RPMI8226 (cell line): ENCODE results near the gene TSPOAP1.

Experiments used
- DNase-seq: peaks from one replicate; pipeline ENCODE4 v3.0.0-alpha.2; 2015

Gene TSPOAP1

DNA sequence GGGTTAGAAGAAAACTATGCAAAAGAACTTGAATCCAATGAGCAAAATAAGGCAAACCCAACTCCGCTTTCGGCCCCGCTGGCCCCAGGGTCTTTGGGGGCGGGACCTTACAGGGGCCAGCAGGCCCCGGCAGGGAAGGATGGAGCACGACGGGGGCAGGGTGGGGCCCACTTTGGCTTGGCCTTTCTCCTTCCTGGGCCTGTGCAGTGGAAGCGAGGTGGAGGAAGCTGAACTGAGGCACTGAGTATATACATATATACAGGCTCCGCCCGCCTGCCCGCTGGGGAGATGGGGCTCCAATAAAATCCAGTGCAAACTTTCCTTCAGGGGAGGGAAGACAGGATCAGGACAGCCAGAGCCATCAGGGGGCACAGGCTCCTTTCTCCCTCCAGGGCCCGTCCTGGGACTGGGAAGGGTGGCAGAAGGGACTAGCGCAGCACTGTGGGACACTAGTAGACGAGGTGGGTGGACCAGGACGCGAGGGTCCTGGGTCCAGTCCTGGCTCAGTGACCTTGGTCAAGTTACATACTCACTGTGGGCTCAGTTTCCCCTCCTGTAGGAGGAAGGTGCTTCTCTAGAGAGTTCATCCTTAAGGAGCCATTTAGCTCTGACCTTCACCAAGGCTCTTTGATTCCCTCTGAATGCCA is 27.0 kb downstream of the TSPOAP1 start:
- no peak for DNase-seq

DNA sequence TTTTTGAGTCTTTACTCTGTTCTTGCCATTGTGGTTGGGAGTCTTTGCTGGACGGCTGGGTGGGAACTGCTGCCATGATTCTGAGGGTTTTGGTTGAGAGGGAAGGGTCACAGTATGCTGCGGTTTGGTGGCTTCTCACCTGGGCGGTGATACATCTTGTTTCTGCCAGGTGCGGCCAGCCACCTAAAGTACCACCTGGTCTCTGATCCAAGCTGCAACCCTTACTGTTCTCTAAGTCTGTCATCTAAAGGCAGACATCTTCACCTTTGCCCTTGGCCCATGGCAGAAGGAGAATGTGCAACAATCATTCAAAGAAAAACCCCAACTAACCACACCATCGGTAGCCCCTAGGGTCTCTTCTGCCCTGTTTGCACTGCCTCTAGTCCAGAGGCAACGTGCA is 28.3 kb downstream of the TSPOAP1 start:
- peak; percentile 47 for DNase-seq

DNA sequence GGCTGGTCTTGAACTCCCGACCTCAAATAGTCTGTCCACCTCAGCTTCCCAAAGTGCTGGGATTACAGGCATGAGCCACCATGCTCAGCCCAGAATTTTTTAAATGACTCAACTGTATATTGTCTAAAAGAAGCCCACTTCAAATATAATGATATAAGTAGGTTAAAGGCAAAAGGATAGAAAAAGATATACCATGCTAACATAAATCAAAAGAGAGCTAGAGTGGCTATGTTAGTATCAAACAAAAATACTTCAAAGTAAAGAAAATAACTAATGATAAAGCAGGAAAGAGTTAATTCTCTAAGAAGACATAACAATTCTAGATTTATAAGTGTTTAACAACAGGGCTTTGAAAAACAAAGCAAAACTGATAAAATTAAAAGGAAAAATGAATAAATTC is 34.6 kb downstream of the TSPOAP1 start:
- DNase-seq, result no peak

DNA sequence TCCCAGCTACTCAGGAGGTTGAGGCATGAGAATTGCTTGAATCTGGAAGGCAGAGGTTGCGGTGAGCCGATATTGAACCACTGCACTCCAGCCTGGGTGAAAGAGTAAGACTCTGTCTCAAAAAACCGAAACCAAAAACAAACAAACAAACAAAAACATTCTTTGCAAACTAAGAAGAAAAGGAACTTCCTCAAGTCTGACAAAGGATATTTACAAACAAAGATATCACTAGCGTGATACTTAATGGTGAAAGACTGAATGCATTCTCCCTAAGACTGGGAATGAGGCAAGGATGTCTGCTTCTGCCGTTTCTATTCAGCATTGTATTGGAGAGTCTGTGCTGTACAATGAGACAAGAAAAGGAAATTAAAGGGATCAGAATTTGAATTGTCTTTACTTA is 37.3 kb downstream of the TSPOAP1 start:
- DNase-seq, result no peak

DNA sequence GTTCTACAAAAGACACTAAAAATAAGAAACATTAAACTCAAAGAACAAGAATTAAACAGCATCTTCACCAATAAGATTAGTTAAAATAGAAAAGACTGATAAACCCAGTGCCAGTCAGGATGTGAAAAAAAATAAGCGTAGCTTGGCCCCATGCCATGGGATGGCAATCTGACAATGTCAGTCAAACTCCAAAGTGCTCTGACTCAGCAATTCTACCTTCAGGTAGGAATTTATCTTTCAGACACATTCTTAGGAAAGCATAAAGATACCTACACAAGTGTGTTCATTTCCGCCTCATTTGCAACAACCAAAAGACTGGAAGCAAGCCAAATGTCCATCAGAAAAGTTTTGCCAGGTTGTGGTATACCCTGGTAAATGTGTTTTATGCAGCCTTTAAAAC is 38.7 kb downstream of the TSPOAP1 start:
- DNase-seq, result peak; percentile 83

DNA sequence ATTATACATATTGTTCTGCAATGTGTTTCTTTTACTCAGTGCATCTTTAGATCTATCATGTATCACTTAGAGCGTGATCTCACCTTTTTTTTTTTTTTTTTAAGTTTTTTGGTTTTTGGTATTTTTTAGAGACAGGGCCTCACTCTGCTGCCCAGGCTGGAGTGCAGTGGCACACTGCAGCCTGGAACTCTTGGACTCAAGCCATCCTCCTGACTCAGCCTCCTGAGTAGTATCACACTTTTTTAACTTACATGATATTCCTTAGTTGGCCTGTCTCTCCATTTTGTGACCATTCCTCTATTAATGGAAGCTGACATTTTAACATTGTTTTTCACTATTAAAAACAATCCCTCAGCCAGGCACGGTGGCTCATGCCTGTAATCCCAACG is 43.2 kb downstream of the TSPOAP1 start:
- DNase-seq, result no peak

DNA sequence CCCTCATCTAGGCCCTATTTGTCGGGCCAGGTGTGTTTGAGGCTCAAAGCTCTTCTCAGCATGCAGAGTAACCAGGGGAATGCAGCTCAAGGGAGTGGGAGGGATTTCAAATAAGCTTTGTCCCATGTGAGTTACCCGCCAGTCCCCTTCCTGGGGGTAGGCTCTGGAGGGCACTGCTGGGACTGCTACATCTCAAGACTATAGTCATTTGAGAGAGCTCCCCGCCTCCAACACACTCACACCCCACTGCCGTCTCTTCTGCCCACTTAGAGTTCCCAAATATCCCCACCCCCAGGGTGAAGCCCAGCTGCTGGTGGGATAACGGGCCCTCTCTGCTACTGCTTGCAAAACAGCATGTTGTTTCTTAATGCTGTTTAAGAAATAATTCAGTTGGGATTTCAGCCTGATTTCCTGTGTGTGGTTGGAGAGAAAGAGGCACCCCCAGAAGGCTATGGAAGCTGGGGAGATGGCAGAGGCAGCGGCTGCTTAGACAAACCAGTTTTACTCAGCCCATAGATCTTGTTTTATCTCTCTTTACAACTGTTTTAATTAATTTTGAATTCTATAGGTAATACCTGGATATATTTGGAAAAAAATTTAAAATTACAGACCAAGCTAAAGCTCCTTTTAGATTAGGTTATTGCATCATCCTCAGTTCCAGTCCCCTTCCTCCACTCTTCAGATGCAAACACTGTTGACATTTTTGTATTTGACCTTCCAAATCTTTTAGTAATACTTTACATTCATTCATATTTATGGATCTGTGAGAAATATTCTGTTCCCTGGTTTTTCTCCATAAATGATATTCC is 43.8 kb downstream of the TSPOAP1 start:
- no peak for DNase-seq

DNA sequence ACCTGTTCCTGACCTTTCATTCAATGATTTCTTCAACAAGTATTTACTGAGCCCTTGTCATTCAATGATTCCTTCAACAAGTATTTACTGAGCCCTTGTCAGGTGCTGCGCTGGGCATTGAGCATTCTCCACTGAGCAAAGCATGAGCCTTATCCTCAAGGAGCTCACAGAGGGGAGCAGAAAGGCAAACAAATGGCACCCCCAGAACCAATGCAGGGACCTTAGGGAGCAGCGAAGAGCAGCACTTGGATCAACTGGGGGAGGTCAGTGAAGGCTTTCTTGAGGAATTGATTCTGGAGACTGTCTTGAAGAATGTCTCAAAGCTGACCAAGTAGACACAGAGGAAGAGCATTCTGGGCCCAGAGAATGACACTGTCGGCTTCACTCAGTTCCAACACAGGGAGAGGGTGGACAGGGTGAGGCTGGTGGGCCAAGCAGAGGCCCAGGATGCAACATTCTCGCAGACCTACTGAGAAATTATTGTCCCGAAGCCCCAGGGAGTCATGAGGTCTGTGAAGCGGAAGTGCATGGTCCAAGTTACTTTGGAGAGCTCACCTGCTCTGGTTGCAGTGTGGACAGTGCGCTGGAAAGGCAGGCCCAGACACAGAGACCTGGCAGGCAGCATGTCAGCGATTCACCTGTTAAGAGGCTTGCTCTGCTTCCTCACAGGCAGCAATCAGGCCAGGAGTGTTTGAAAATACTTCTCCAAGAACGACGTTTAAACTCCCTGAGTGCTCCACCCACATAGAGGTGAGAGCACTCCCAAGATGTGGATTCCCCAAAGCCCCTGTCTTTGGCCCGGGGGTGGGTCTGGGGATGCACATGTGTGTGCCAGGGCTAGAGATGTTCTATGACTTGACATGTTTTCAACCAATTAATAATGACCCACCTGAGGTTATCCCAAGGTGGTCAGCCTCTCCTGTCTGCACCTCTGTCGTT is 44.7 kb downstream of the TSPOAP1 start:
- DNase-seq, result no peak

DNA sequence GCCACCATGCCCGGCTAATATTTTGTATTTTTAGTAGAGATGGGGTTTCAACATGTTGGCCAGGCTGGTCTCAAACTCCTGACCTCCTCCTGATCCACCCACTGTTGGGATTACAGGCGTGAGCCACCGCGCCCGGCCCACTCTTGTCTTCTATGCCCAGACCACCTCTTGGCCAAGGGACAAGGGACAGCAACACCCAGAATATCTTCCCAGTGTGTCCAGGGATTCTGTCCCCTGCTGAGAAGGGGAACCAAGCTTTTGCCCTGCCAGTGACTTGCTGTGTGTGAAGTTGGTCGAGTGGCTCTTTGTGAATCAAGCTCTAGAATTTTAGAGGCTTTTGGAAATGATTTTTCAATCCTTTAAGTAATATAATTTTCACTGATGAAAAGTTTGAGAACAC is 46.2 kb downstream of the TSPOAP1 start:
- DNase-seq, result no peak

DNA sequence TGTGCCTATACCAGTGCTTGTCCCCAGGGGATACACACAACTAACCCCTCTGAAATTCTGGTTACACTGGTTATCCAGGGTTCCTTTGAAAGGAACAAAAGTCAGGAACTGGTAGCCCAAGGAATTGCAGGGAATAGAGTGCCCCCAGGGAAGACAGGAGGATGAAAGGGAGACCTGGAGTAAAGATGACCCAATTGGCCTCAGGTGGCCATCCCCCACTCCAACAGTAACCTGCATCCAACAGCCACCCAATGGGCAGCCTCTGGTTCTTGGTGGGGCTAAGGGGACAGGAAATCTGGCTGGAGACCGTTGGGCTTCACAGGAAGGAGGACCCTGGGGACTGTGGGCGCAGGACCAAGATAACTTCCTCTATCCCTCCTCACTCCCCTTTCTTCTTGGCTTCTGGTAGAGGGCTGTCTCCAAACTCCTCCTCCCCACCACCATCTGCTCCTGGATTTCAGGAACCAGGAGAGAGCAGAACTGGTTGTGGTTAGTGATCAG is 47.0 kb downstream of the TSPOAP1 start:
- DNase-seq, result no peak

DNA sequence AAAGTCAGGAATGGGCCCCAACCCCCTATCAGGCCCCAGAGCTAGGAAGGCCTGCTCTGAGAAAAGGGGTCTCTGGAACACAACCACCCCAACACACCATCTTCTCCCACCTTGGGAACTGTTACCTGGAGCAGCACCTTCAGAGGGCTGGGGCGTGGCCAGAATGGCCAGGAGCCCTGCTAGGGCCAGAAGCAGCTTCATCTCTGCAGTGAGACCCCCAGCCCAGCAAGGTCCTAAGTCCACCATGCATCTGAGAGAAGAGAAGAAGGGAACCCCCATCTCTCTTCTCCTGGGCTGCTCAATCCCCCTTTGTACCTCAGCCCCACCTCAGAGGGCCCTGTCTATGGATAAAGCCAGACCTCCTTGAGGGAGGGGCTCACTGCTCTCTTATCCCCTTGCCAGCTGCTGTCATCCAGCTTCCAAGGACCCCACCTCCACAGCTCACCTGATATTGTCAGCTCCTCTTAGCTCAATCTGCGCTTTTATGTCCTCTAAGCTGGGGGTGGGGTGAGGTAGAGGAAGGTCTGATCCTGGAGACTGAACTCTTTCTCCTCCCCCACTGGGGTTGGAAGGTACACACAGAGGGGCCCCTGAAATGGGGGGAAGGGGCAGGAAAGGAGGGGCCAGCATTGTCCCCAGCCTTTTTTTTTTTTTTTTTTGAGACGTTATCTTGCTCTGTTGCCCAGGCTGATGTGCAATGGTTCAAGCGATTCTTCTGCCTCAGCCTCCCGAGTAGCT is 47.9 kb downstream of the TSPOAP1 start, which contains the start of gene MPO:
Gene MPO, minus strand, starts transcription at position 456 of the 738 bp plus-strand sequence. Its CDS starts 177 bp downstream, at position 279.
- DNase-seq, result no peak

DNA sequence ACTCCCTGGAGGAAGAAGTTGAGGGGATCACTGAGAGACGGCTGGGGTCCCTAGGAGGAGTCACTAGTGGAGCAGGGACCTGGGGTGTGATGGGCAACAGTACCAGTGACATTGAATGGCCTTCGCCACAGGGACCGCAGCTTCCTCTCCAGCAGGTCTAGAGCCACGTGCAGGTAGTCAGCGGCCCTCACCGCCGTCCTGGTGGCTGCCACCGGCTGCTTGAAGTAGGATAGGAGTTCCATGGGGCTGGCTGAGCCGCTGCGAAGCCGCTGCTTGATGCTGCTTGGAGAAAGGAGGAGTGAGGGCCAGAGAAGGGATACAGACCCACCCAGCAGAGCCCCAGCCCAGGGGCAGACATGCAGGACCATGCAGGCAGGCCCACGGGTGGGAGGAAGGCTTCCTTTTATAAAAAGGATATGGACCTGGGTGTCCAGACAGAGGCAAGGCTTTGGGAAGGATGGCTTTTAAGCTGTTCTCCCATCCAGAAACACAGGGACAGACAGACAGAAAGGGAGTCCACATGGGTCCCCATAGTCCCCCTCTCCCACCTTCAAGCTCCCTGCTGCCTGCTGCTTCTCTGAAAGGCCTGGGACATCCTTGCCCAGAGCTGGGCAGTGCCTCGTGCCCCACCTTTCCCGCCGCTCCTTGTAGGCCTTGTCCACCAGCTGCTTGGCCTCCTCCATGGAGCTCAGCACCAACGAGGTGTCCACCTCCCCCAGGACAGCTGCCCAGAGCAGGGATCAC is 48.7 kb downstream of the TSPOAP1 start:
- DNase-seq, result peak; percentile 56

DNA sequence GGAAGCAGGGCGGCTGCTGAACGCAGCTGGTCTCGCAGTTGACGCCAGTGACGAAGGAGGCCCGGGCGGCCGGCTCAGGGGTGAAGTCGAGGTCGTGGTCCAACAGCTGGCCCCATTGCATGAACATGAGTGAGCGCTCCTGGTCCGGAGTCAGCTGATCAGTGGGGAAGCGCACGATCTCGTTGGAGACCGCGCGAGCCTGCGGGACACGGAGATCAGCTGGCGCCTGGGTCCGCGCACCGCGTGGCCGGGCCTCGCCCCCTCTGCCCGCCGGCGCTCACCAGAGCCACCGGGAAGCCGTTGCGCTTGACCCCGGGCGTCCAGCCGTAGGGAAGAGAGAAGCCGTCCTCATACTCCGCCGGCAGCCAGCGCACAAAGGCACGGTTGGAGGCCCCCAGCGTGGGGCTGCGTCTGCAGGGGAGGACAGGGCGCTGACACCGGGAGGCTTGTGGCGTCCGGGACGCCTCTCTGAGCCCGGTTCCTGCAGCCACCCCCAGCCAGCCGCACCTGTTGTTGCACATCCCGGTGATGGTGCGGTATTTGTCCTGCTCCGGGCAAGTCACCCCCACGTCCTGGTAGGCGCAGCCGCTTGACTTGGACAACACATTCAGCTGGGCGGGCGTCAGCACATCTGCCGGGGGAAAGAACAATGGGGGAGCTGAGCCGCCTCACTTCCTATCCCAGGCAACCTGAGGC is 49.4 kb downstream of the TSPOAP1 start:
- DNase-seq, result no peak

DNA sequence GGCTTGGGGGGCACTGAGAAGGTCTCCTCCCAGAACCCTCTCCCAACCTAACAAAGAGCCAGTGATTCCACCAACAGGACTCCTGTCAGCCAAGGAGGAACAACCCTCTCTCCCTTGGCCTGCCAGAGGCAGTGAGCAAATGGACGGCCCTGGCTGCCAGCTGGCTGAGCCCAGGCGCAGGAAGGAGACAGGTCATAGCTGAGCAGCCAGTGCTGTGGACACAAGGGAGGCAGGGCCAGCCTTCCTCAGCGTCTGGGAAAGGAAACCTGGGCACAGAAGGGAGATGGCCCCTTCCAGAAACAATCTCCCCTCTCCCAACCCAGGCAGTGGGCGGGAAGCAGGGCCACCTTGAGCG is 50.0 kb downstream of the TSPOAP1 start:
- no peak for DNase-seq

DNA sequence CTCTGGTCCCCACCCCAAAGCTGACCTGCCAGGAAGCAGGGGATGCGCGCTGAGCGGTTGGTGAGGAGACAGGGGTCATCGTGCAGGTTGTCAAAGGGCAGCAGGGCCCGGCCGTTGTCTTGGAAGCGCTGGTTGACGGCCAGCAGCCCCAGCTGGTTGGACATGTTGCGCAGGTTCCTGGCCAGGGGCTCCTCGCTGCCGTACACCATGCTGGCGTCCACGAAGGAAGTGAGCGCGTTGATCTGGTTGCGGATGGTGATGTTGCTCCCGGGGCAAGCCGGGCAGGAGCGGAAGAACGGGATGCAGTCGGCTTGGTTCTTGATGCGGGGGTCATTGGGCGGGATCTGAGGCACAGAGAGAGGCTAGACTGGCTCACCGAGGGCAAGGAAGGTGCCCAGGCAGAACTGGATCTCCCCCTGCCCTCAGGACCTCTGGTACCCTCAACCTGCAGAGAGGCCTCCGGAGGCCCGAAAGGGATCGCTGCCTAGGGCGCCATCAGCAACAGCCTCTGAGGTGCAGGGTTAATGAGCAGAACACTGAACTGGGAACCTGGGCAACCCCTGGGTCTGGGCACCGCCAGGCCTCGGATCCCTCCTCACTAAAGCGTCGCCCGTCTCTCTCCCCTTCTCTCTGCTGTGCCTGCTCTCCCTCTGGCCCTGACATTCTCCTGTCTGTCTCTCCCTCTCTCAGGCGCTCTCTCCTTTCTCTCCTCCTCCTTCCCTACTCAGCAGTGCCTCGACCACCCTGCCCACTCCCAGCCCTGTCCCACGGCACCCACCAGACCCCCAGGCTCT is 50.6 kb downstream of the TSPOAP1 start:
- DNase-seq, result no peak

DNA sequence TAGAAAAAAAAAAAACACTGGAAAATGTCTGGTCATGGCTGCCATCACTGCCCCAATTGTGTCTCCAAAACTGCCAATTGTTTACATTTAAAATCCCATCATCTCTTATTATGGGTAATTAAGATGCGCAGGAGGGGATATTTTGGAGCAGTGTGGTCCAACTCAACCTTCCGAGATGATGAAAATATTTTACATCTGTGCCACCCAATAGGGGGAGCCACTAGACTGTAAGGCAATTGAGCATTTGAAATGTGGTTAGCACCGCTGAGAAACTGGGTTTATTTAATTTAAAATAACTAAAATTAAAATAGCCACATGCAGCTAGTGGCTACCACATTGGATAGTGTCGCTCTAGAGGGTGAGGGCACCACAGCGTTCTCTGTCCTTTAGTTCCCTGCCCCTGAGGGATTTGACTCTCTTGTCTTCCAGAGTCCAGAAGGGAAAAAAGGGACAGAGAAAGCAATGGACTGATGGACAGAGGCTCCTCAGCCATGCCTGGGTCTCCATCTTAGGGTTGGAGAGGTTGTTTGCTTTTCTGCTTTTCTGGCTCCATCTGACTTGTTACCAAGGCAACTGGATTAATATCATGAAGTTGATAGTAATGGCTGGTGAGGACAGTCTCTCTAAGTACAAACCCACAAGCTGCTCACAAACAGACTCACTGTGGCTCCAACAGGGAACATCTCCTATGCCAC is 51.3 kb downstream of the TSPOAP1 start:
- DNase-seq, result peak; percentile 57

DNA sequence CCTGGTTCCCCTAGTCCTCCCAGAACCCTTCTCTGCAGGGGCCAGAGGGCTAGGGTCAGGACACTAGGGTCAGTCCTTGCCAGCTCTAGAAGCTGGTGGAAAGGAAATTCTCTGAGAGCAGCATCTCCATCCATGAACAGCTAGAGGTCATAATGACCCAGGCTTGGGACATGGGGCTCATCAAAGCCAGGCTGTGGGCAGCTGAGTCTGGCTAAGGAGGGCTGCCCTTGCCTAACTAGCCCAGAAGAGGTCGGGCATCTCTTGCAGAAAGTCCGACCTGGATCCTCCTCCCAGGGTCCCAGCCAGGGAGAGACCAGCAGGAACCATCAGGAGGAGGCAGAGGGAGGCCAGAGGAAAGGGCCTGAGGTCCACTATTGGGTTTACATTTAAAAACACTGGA is 52.2 kb downstream of the TSPOAP1 start:
- DNase-seq, result no peak

DNA sequence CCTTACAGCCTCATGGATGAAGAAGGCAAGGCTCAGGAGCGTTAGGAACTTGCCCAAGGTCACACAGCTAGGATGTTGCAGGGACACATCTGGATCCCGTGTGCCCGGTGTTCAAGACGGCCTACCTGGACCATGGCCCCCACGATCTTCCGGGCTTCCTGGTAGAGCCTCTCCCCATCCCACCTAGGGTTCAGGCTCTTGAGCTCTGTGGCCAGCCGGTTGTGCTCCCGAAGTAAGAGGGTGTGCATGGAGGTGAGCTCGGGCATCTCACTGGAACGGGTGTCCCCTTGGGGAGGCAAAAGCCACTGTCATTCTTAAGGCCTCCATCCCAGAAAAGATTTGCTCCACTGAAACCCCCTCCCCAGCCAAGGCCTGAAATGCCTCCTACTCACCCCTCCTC is 53.2 kb downstream of the TSPOAP1 start:
- DNase-seq, result no peak

DNA sequence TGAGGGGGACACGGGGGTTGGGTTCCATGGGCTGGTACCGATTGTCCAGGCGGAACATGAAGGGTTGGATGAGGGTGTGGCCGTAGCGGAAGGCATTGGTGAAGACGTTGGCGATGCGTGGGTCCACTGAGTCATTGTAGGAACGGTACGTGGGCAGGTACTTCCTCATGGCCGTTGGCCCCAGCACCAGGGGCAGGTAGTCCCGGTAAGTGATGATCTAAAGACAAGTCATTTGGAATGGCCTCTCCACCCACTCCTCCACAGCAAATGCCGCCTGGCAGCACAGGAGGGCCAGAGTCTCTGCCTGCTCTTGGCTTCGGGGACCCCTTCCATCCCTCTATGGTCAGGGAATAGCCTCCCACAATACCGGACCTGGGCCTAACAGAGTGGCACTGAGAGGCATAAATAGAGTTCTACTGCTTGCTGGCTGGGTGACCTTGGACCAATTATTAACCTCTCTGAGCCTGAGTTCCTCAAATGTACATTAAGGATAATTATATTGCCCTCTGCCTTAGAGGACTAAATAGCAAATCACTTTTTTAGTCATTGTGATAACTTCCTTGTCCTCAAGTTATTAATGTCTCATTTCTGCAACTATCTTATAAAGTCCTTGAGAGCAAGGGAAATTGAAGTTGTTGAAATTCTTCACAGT is 55.0 kb downstream of the TSPOAP1 start:
- DNase-seq, result no peak
